Transverse colon (tissue), 4 donors: ENCODE data around the gene UBAC1. TPM values are rescaled to one million over a fixed set of nuclear protein-coding genes. Genes with fewer than 3 reads are reported as not detected.

Source experiments
- DNase-seq: peaks from one replicate; pipeline ENCODE4 v3.0.0-alpha.2; 2019
- H3K27ac ChIP-seq, 4 donors: fragments of 200-600 bp; sonication (generic); 2 replicates each; pipeline ENCODE4 v1.5.1; 2016 to 2018; ENCODE audit warnings: inconsistent platforms in 4 of 4
- H3K27me3 ChIP-seq: fragments of 200-600 bp; sonication (generic); 2 replicates; pipeline ENCODE4 v1.5.1; 2017; ENCODE audit warnings: inconsistent platforms
- H3K36me3 ChIP-seq, 4 donors: fragments of 200-600 bp; sonication (generic); 2 replicates each; pipeline ENCODE4 v1.5.1; 2017 to 2019; ENCODE audit warnings: inconsistent platforms in 4 of 4
- H3K4me1 ChIP-seq, 4 donors: fragments of 200-600 bp; sonication (generic); 2 replicates each; pipeline ENCODE4 v1.5.1; 2017 to 2020; ENCODE audit warnings: inconsistent platforms in 4 of 4
- H3K4me3 ChIP-seq, 4 donors: fragments of 200-600 bp; sonication (generic); 1 replicate in 1 of 4; 2 replicates in 3 of 4; pipeline versions ENCODE4 v1.5.1 to v1.6.1; 2017 to 2019; ENCODE audit warnings: inconsistent platforms in 4 of 4
- H3K9me3 ChIP-seq, 2 donors: fragments of 200-600 bp; sonication (generic); 2 replicates each; pipeline ENCODE4 v1.5.1; 2017 to 2019; ENCODE audit warnings: inconsistent platforms in 2 of 2
- CTCF ChIP-seq, 5 experiments: fragments of 200-600 bp in 3 of 5; fragments of 450-650 bp in 2 of 5; sonication (generic) in 3 of 5; IDR thresholded peaks; 1 replicate in 2 of 5; 2 replicates in 3 of 5; pipeline ENCODE4 v1.5.1; 2016 to 2017; ENCODE audit warnings: antibody characterized with exemption in 5 of 5, inconsistent platforms in 3 of 5, mild to moderate bottlenecking in 2 of 5, moderate library complexity in 1 of 5
- EP300 ChIP-seq: sonication (generic); formaldehyde crosslinking; IDR thresholded peaks from one replicate; pipeline ENCODE4 v1.6.1; 2017; ENCODE audit warnings: antibody characterized with exemption, low read depth
- POLR2A ChIP-seq: fragments of 450-650 bp; IDR thresholded peaks from one replicate; pipeline ENCODE4 v1.6.1; 2016; ENCODE audit warnings: antibody characterized with exemption, mild to moderate bottlenecking, moderate library complexity
- POLR2AphosphoS5 ChIP-seq, 3 donors: sonication (generic); formaldehyde crosslinking; IDR thresholded peaks; one replicate each; pipeline ENCODE4 v1.6.1; 2016; ENCODE audit warnings: antibody characterized with exemption in 3 of 3
- WGBS, 2 donors: methylation state at CpG; one replicate each; pipeline ENCODE4 v1.1.5; 2018; ENCODE audit warnings: low coverage in 1 of 2; 5-methylcytosine and 5-hydroxymethylcytosine counted together
- in situ Hi-C, 4 donors: fragments of 200-750 bp; cut with MboI; loops; one replicate each; pipeline versions ENCODE4 v1.15.0 to v1.15.1; 2017; ENCODE audit warnings: low sequenced_read_pairs in 3 of 4, low pct_ligation_motif_present in 1 of 4, low pct_unique_long_range_greater_than_20kb in 1 of 4
- intact Hi-C: fragments of 100-400 bp; cut with DNase I; formaldehyde crosslinking; loops from one replicate; pipeline ENCODE4 v1.15.1; 2023; ENCODE audit warnings: low total_unique reads
- total RNA-seq, 4 donors: library from RNA; depleted of rRNA; stranded (reverse); fragments of >200 nt; gene quantifications; one replicate each; pipeline ENCODE4 v1.1.0, GENCODE V29; 2016

The UBAC1 gene
- total RNA-seq, 4 donors from 2014 or later, result 42.6 to 91.9 (median 62.9) TPM

DNA sequence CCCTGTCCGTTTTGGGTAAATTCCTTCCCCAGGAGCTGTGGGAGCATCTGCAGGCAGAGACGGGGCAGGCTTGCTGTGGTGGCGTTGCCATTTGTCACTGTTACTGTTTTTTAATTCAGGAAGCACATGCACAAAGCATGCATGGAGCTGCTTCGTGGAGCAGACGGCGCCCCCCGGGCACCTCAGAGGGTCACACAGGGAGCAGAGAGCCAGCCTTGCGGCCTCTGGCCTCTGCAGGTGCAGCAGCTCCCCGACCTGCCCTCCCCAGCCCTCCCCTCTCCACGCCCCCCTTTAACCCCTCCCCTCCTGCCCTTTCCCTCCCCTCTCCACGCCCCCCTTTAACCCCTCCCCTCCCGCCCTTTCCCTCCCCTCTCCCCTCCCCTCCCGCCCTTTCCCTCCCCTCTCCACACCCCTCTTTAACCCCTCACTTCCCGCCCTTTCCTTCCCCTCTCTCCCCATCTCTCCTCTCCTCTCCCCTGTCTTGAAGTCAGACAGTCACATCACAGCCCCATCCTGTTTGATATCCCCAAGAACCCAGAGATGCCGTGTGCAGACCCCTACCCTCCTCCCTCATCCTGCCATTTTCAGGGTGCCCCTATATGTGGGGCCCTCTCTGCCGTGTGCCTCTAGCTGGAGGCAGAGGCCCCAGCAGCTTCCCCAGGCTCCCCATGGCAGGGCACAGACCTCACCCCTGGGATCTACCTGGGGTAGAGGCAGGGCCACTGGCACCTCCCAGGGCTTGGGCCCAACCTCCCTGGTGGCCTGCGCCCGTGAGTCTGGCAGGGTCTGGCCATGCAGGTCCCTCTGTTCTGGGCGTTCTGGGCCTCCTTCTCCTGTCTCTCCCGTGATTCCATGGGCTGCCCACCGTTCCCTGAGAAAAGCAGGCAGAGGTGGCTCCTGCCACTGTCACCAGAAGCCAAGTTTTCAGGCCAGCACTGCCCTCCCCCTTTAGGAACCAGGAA lies 29.6 kb upstream of the UBAC1 start:
- Histone ChIP-seq H3K9me3 (no peaks in the 10 kb centered on the region), H3K4me1 (peaks cover 22 to 37% (median 27%) of the 10 kb centered on the region in 4 donors), H3K36me3 (no peaks in the 10 kb centered on the region), H3K27me3 (peaks cover 31% of the 10 kb centered on the region), H3K4me3 (no peak overlapping the region), H3K27ac (peak overlapping the region; percentile 20 to 55 (median 28))
- WGBS, 2 donors, result 21% methylated on average over 18 of the region's 21 CpGs; no CpG with 5 or more reads in 1 of the 2 donors
- intact Hi-C loops (loop anchor here (1.0 kb wide), 1 partner anchor 129 kb away; no protein-coding TSS in a partner anchor), in situ Hi-C loops (no loop called here)
- TF ChIP-seq CTCF (IDR thresholded peaks at IDR 0.05) (no peak), POLR2A (no peak), POLR2AphosphoS5 (IDR thresholded peaks at IDR 0.05) (no peak), EP300 (no peak)
- DNase-seq, result peak; percentile 41

DNA sequence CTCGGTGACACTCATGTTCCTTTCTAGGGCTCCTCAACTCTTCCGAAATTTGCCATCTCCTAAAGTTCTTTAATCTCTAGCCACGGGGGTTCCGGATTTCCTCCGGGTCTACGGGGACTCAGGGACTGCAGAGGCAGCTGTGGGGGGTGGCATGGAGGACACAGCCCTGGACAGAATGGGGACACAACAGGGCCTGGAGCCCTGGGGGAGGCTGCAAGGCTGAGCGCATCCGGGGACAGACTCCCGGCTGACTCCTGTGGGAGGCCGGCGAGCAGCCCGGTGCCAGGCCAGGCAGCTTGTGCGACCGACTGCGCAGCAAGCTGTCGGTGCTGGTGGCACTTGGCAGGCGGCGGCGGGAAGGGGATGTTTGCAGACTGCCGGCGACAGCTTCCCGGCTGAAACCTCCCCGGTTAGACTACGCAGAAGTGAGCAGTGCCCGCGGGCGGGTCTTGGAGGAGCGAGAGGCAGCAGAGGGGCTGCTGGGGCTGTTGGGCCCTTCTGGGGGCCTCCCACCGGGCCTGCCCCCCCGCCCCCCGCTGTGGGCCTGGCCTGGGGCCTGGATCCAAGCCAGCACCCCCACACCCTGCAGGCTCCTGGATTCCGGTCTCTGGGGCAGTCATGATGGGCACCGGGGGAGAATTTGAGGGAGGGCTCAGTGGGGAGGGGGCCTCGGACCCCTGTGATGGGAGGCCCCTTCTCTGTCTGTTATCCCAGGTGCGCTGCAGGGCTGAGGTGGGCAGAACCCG lies 28.7 kb upstream of the UBAC1 start:
- no peak for DNase-seq
- Histone ChIP-seq H3K36me3 (no peaks in the 10 kb centered on the region), H3K4me1 (peaks cover 22 to 37% (median 27%) of the 10 kb centered on the region in 4 donors), H3K4me3 (peak overlapping the region in 1 of 4 donors; percentile 0), H3K27me3 (peaks cover 31% of the 10 kb centered on the region), H3K9me3 (no peaks in the 10 kb centered on the region), H3K27ac (no peak overlapping the region)
- WGBS, 2 donors, result 57% methylated on average over 17 of the region's 36 CpGs; no CpG with 5 or more reads in 1 of the 2 donors
- TF ChIP-seq POLR2AphosphoS5 (IDR thresholded peaks at IDR 0.05) (no peak), EP300 (no peak), POLR2A (no peak)
- in situ Hi-C loops, result no loop called here
- intact Hi-C loops, result no loop called here

GRCh38 chr9:135989157-135989556 lies 28.0 kb upstream of the UBAC1 start:
- in situ Hi-C loops, result no loop called here

GRCh38 chr9:135988493-135988892 lies 27.3 kb upstream of the UBAC1 start:
- Histone ChIP-seq H3K27ac (no peak overlapping the region), H3K27me3 (peaks cover 39% of the 10 kb centered on the region), H3K36me3 (no peaks in the 10 kb centered on the region), H3K4me1 (peaks cover 22 to 37% (median 27%) of the 10 kb centered on the region in 4 donors), H3K4me3 (no peak overlapping the region), H3K9me3 (no peaks in the 10 kb centered on the region)
- in situ Hi-C loops (no loop called here), intact Hi-C loops (no loop called here)
- TF ChIP-seq POLR2AphosphoS5 (IDR thresholded peaks at IDR 0.05), result no peak
- no peak for TF ChIP-seq CTCF (IDR thresholded peaks at IDR 0.05)
- TF ChIP-seq EP300, result no peak
- no peak for TF ChIP-seq POLR2A
- WGBS, 2 donors, result 88% methylated on average over 15 of the region's 17 CpGs; no CpG with 5 or more reads in 1 of the 2 donors
- no peak for DNase-seq

More at GRCh38 chr9:135989157-135989556, 28.0 kb upstream of the UBAC1 start:
- Histone ChIP-seq H3K4me3 (no peak overlapping the region), H3K27me3 (peaks cover 35% of the 10 kb centered on the region), H3K9me3 (no peaks in the 10 kb centered on the region), H3K36me3 (no peaks in the 10 kb centered on the region), H3K27ac (no peak overlapping the region), H3K4me1 (peaks cover 22 to 37% (median 27%) of the 10 kb centered on the region in 4 donors)
- intact Hi-C loops, result no loop called here
- TF ChIP-seq EP300 (no peak), CTCF (IDR thresholded peaks at IDR 0.05) (no peak), POLR2A (no peak), POLR2AphosphoS5 (IDR thresholded peaks at IDR 0.05) (no peak)
- no peak for DNase-seq
- 76% methylated on average over 7 of the region's 8 CpGs; no CpG with 5 or more reads in 1 of the 2 donors for WGBS, 2 donors
